SKM-1 (cell line): ENCODE data around the gene IGBP1.
"Not testable (repeated sequence)": the region's sequence is repeated elsewhere in the genome, so short reads cannot be mapped to it uniquely, and the experiment has no call there.

Source experiments
- DNase-seq: peaks from one replicate; lab custom pipeline; 2025; ENCODE audit not compliant: unreplicated experiment; lab: John Stamatoyannopoulos, UW

IGBP1 gene

GRCh38 chrX:70133303-70134115 is at the start of gene IGBP1:
Gene IGBP1, plus strand, starts transcription at chrX:70133447. Its CDS starts 501 bp downstream, at chrX:70133948.
- peak; percentile 66 for DNase-seq

GRCh38 chrX:70084592-70085240 is 48.5 kb upstream of the IGBP1 start:
- DNase-seq, result no peak

GRCh38 chrX:70087857-70088630 is 45.2 kb upstream of the IGBP1 start:
- DNase-seq, result no peak

- no peak for DNase-seq
Measured at GRCh38 chrX:70088751-70089150, 44.5 kb upstream of the IGBP1 start.

GRCh38 chrX:70089604-70090297 is 43.5 kb upstream of the IGBP1 start:
- DNase-seq, result no peak

- no peak for DNase-seq
Measured at GRCh38 chrX:70092247-70092646, 41.0 kb upstream of the IGBP1 start.

- no peak for DNase-seq
Measured at GRCh38 chrX:70096052-70096451, 37.2 kb upstream of the IGBP1 start.

- DNase-seq, result no peak
Measured at GRCh38 chrX:70105229-70105628, 28.0 kb upstream of the IGBP1 start.

- DNase-seq, result not testable (repeated sequence)
Measured at GRCh38 chrX:70111436-70112026, 21.7 kb upstream of the IGBP1 start.

GRCh38 chrX:70117738-70118137 is 15.5 kb upstream of the IGBP1 start:
- no peak for DNase-seq

- DNase-seq, result not testable (repeated sequence)
Measured at GRCh38 chrX:70123014-70123413, 10.2 kb upstream of the IGBP1 start.

- no peak for DNase-seq
Measured at GRCh38 chrX:70124678-70125077, 8.6 kb upstream of the IGBP1 start.

- no peak for DNase-seq
Measured at GRCh38 chrX:70128071-70128470, 5.2 kb upstream of the IGBP1 start.

- no peak for DNase-seq
Measured at GRCh38 chrX:70129816-70130215, 3.4 kb upstream of the IGBP1 start.

GRCh38 chrX:70132224-70132623 is 1.0 kb upstream of the IGBP1 start:
- DNase-seq, result peak; percentile 0

GRCh38 chrX:70132877-70133302 is 357 bp upstream of the IGBP1 start:
- no peak for DNase-seq

GRCh38 chrX:70134116-70134477 is 850 bp downstream of the IGBP1 start:
- no peak for DNase-seq

- no peak for DNase-seq
Measured at GRCh38 chrX:70138622-70139021, 5.4 kb downstream of the IGBP1 start.

GRCh38 chrX:70139736-70140135 is 6.5 kb downstream of the IGBP1 start:
- no peak for DNase-seq

- DNase-seq, result no peak
Measured at GRCh38 chrX:70141373-70141772, 8.1 kb downstream of the IGBP1 start.
